Pancreas (tissue), 10 donors: Measurements from ENCODE around the gene TNF. TPM values are rescaled to one million over a fixed set of nuclear protein-coding genes. Genes with fewer than 3 reads are reported as not detected.

Experiments
- ATAC-seq, 4 donors: fragments of 200-7000 bp; cut with Tn5 transposase; one replicate each; pipeline versions ENCODE4 v1.8.0 to v1.9.1; 2020; ENCODE audit warnings: mild to moderate bottlenecking in 4 of 4, moderate library complexity in 4 of 4
- DNase-seq, 6 donors: peaks; one replicate each; pipeline ENCODE4 v3.0.0-alpha.2; 2020
- FAIRE-seq: peaks from 2 replicates; lab custom pipeline; 2012; peaks lifted over from hg19 to GRCh38; lab: Jason Lieb, UNC
- H3K27ac ChIP-seq, 4 donors: fragments of 200-600 bp; sonication (generic); 1 replicate in 3 of 4; 2 replicates in 1 of 4; pipeline versions ENCODE4 v1.5.0 to v1.8.0; 2020
- H3K27me3 ChIP-seq, 4 donors: fragments of 200-600 bp; one replicate each; pipeline ENCODE4 v1.8.0; 2021
- H3K36me3 ChIP-seq, 3 donors: fragments of 200-600 bp; sonication (generic) in 1 of 3; one replicate each; pipeline versions ENCODE4 v1.5.0 to v1.8.0; 2020 to 2021
- H3K4me1 ChIP-seq, 3 donors: fragments of 200-600 bp; one replicate each; pipeline ENCODE4 v1.8.0; 2021
- H3K4me3 ChIP-seq, 4 donors: fragments of 200-600 bp; sonication (generic) in 2 of 4; one replicate each; pipeline versions ENCODE4 v1.5.0 to v1.8.0; 2020 to 2021
- H3K9me3 ChIP-seq, 4 donors: fragments of 200-600 bp; one replicate each; pipeline ENCODE4 v1.8.0; 2021
- WGBS, 2 donors: extraction: QIAGEN DNeasy Blood & Tissue Kit; methylation state at CpG; one replicate each; pipeline ENCODE4 v1.1.7; 2013; 5-methylcytosine and 5-hydroxymethylcytosine counted together
- intact Hi-C, 3 donors: fragments of 100-400 bp; cut with DNase I; formaldehyde crosslinking; loops; one replicate each; pipeline versions ENCODE4 v1.11.1 to v1.14.2; 2022
- polyA plus RNA-seq, 2 donors: library from polyadenylated mRNA; stranded (reverse); fragments of 200-250 nt; gene quantifications; one replicate each; pipeline ENCODE4 v1.2.3, GENCODE V29; 2013
- total RNA-seq, 6 donors: library from RNA; stranded (reverse); fragmentation: NEBNext Ultra II Directional in 4 of 6; extraction: Animal tissue kit (Norgen Biotek cat#: 25700) in 4 of 6; gene quantifications; one replicate each; pipeline versions ENCODE4 v1.2.1 to v1.2.4, GENCODE V29; 2021 to 2023
- TF ChIP-seq, protein P1 (sequence below), 4 donors: fragments of 200-600 bp; sonication (generic) in 3 of 4; IDR thresholded peaks; one replicate each; pipeline versions ENCODE4 v1.5.0 to v1.8.0; 2021; ENCODE audit warnings: antibody characterized with exemption in 4 of 4
- donor health status: healthy with polysubstance abuse.
- donor health status: DM: no; HTN: no; CAD: no; lungs with moderate emphysema.
- donor health status: DM: no; HTN: no; CAD: no.
- donor health status: control.
- donor health status: control.
- donor health status: Bipolar disorder and iron deficiency.
- donor health status: DM: yes; HTN: yes; CAD: no.
- donor health status: DM: no; HTN: no; CAD: no.
- donor health status: DM: no; HTN: no; CAD: no.
- donor health status: DM: yes; HTN: yes; CAD: no.

The TNF gene
- total and polyA plus RNA-seq, 8 donors = 0.11 to 0.87 (median 0.42) TPM; not detected in 1

DNA sequence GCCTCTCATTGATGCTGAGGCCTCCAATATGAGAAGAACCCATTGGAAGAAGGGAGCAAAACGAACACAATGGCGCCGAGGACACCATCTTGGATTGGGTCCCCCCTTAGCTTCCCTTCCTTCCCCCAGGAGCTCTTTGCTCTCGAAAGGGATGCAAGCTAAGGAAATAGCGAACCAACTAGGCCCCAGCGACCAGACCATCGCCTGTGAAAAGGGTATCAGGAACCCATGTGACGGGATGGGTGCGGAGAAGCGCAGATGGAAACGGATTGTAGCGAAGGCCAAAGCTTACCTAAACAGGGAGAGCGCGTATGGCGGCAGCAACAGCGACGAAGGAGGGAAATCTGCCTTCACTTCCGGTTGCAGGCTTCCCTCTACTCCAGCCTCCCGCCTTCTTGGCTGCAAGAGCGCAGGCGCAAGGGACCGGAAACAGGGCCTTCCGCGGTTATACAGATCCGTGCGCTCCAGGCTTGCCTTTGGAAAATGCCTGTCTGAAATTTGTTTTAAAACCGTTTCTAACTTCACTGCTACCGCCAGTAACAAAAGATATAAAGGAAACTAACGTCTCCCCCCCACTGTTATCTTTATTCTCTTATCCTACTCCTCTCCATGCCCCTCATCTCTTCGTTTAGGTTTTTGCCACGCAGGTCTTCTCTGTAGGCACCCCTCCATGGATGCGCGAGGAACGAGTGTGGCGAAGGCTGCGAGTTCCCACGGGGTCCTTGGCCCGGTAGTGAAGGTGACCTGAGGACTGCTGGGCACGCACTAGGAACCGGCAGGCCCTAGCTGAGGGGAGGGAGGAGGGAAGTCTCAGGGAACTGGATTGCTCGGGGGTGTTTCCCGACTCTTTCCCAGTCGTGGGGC is 33.5 kb upstream of the TNF start, which contains the start of gene DDX39B:
Gene DDX39B (minus strand): TSS at position 346 of the 864 bp plus-strand sequence. CDS start 1,471 bp downstream, outside the sequence.
- FAIRE-seq = no peak
- peak; percentile 85 to 94 (median 89) for ATAC-seq
- intact Hi-C loops = no loop called here
- H3K36me3 ChIP-seq = peaks cover 4 to 25% (median 12%) of the 10 kb centered on the region in 3 donors
- H3K4me3 ChIP-seq = peak within 1 kb of the TSS; percentile 51 to 67 (median 59)
- no peaks in the 10 kb centered on the region for H3K27me3 ChIP-seq
- H3K4me1 ChIP-seq = peaks cover 22 to 32% (median 22%) of the 10 kb centered on the region in 3 donors
- peak within 1 kb of the TSS; percentile 78 to 96 (median 92) for H3K27ac ChIP-seq
- H3K9me3 ChIP-seq = no peaks in the 10 kb centered on the region
- TF ChIP-seq, protein P1, sequence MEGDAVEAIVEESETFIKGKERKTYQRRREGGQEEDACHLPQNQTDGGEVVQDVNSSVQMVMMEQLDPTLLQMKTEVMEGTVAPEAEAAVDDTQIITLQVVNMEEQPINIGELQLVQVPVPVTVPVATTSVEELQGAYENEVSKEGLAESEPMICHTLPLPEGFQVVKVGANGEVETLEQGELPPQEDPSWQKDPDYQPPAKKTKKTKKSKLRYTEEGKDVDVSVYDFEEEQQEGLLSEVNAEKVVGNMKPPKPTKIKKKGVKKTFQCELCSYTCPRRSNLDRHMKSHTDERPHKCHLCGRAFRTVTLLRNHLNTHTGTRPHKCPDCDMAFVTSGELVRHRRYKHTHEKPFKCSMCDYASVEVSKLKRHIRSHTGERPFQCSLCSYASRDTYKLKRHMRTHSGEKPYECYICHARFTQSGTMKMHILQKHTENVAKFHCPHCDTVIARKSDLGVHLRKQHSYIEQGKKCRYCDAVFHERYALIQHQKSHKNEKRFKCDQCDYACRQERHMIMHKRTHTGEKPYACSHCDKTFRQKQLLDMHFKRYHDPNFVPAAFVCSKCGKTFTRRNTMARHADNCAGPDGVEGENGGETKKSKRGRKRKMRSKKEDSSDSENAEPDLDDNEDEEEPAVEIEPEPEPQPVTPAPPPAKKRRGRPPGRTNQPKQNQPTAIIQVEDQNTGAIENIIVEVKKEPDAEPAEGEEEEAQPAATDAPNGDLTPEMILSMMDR (IDR thresholded peaks at IDR 0.05) = no peak
- 0% methylated on average over 43 of the region's 43 CpGs for WGBS, 2 donors
- peak; percentile 93 to 98 (median 96) for DNase-seq

DNA sequence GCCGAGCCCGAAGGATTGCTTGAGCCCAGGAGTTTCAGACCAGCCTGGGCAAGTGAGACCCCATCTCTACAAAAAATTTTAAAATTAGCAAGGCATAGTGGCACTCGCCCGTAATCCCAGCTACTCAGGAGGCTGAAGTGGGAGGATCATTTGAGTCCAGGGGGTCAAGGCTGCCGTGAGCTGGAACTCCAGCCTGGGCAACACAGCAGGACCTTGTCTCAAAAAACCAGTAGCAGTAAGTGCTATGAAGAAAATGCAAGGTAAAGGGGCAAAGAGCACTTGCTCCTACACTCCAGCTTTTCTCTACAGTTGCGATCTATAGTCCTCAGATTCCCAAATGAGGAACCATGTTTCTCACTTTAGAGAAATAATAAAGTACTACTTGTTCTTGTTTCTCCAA is 31.7 kb upstream of the TNF start:
- peaks cover 0 to 7% (median 5%) of the 10 kb centered on the region in 3 donors for H3K36me3 ChIP-seq
- no peak overlapping the region for H3K4me3 ChIP-seq
- H3K9me3 ChIP-seq = no peaks in the 10 kb centered on the region
- H3K27ac ChIP-seq = no peak overlapping the region
- no peak for FAIRE-seq
- no peak for DNase-seq
- H3K27me3 ChIP-seq = no peaks in the 10 kb centered on the region
- TF ChIP-seq, protein P1 (IDR thresholded peaks at IDR 0.05) = no peak
- intact Hi-C loops = no loop called here
- peaks cover 23 to 35% (median 31%) of the 10 kb centered on the region in 3 donors for H3K4me1 ChIP-seq
- WGBS, 2 donors = 92% methylated on average over 6 of the region's 6 CpGs
- ATAC-seq = no peak

DNA sequence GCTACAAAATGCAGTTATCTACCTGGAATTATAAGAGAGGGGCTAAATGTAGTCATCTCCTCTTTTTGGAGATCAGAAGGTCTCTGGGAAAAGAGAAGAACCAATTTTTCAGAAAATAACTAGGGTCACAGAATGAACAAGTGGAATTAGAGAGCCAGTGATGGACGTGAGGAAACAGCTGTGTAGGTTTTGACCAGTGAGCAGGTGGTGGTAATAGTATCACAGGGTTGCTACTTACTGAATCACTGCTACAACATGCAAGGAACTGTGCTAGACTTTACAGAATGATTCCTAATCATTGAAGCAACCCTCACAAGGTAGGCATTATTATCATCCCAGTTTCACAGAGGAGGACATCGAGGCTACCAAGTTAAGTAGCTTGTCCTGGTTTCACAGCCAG is 30.7 kb upstream of the TNF start:
- H3K36me3 ChIP-seq = peaks cover 0 to 7% (median 3%) of the 10 kb centered on the region in 3 donors
- H3K4me3 ChIP-seq = no peak overlapping the region
- DNase-seq (no peak), ATAC-seq (no peak), FAIRE-seq (no peak)
- no peaks in the 10 kb centered on the region for H3K27me3 ChIP-seq
- H3K27ac ChIP-seq = no peak overlapping the region
- peaks cover 15 to 26% (median 24%) of the 10 kb centered on the region in 3 donors for H3K4me1 ChIP-seq
- H3K9me3 ChIP-seq = no peaks in the 10 kb centered on the region
- TF ChIP-seq, protein P1 (IDR thresholded peaks at IDR 0.05) = no peak
- 58 to 63% methylated on average over 2 of the region's 2 CpGs for WGBS, 2 donors
- intact Hi-C loops = loop anchor here in 2 of 3 donors (5.0 kb wide), 1 partner anchor 53 kb away; no protein-coding TSS in a partner anchor

DNA sequence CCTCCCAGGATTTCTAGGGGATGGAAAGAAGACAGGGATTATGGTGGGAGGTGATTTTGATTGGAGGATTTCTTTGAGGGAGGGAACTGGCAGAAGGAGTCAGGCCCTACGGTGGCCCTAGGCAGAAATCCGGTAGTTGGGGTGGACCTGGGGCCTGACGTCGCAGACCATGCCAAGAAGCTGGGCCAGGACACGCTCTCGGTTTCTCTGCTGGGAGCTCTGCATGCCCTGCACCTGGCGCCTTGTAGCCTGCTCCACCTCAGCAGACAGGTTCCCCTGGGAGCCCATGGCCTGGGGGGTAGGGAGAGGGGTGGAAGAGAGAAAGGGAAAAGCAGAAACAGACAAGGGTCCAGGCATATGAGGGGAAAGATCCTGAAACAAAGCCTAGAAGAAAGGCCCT is 30.1 kb upstream of the TNF start:
- no peak overlapping the region for H3K4me3 ChIP-seq
- FAIRE-seq (no peak), ATAC-seq (no peak), DNase-seq (peak in 1 of 6 donors; percentile 28)
- H3K4me1 ChIP-seq = peaks cover 11 to 20% (median 17%) of the 10 kb centered on the region in 3 donors
- WGBS, 2 donors = 49 to 72% methylated on average over 7 of the region's 7 CpGs
- no peak overlapping the region for H3K27ac ChIP-seq
- H3K36me3 ChIP-seq = peaks cover 0 to 4% (median 0%) of the 10 kb centered on the region in 3 donors
- no peaks in the 10 kb centered on the region for H3K27me3 ChIP-seq
- TF ChIP-seq, protein P1 (IDR thresholded peaks at IDR 0.05) = no peak
- intact Hi-C loops = loop anchor here in 2 of 3 donors (5.0 kb wide), 1 partner anchor 52 kb away; no protein-coding TSS in a partner anchor
- no peaks in the 10 kb centered on the region for H3K9me3 ChIP-seq
